ENCODE measurements around the gene NTM. TPM values are rescaled to one million over a fixed set of nuclear protein-coding genes. Genes with fewer than 3 reads are reported as not detected.
"Not testable (repeated sequence)": the region's sequence is repeated elsewhere in the genome, so short reads cannot be mapped to it uniquely, and the experiment has no call there.

NTM gene
- total RNA-seq, 1 donor from 2014 or later: 9.9 TPM

DNA sequence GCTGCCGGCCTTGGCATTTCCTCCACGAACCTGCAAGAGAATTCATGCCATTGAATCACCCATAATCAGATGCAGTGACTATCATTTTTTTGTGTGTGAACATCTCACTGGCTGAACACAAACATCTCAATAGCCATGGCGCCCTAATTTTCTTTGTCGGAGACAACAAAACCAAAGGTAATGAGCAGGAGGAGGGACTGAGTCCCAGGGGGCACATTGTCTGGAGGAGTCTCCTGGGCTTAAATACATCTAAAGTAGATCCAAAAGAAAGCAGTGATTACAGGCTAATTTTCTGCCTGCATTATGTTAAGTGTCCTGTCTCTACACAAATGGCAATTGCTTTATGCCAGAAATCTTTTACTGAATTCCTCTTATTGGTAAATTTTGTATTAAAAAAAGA, 113.5 kb downstream of the NTM start:
- Histone ChIP-seq H3K4me1 (ENCODE audit: control insufficient read depth in 3 of 3, insufficient read depth in 3 of 3, low read length in 3 of 3) (peaks cover 5% of the 10 kb centered on the region in 3 donors), H3K9me3 (ENCODE audit: control insufficient read depth in 3 of 3, low read length in 3 of 3) (no peaks in the 10 kb centered on the region), H3K36me3 (ENCODE audit: control insufficient read depth in 3 of 3, insufficient read depth in 3 of 3, low read length in 3 of 3) (no peaks in the 10 kb centered on the region), H3K27ac (ENCODE audit: low read depth, low read length) (no peak overlapping the region), H3K9ac (ENCODE audit: low read depth in 1 of 3, low read length in 3 of 3) (no peak overlapping the region), H3K4me3 (ENCODE audit: low read length in 3 of 3) (no peak overlapping the region), H3K27me3 (ENCODE audit: control insufficient read depth in 3 of 3, insufficient read depth in 3 of 3, low read length in 3 of 3) (no peaks in the 10 kb centered on the region)

DNA sequence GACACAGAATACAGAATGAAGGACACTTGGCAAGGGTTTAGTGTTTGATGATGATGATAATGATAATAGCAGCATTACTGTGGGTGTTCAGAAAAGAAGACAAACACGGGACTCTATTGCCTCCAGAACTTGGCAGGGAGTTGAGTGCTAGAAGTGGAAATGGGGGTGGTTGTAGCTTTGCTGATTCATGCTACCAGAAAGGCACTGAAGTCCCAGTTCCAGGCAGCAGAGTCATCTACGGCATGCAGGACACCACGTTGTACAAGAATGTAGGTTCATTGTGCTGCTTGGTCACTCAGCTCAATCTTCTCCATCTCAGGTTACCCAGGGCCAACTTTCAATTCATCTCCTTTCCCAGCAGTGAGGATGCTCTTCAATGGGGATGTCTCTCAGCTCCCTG, 115.7 kb downstream of the NTM start:
- no peak overlapping the region for H3K4me3 ChIP-seq (ENCODE audit: low read length in 3 of 3)
- no peaks in the 10 kb centered on the region for H3K9me3 ChIP-seq (ENCODE audit: control insufficient read depth in 3 of 3, low read length in 3 of 3)
- H3K36me3 ChIP-seq (ENCODE audit: control insufficient read depth in 3 of 3, insufficient read depth in 3 of 3, low read length in 3 of 3): no peaks in the 10 kb centered on the region
- no peak overlapping the region for H3K9ac ChIP-seq (ENCODE audit: low read depth in 1 of 3, low read length in 3 of 3)
- H3K27me3 ChIP-seq (ENCODE audit: control insufficient read depth in 3 of 3, insufficient read depth in 3 of 3, low read length in 3 of 3): no peaks in the 10 kb centered on the region
- H3K27ac ChIP-seq (ENCODE audit: low read depth, low read length): no peak overlapping the region
- H3K4me1 ChIP-seq (ENCODE audit: control insufficient read depth in 3 of 3, insufficient read depth in 3 of 3, low read length in 3 of 3): peaks cover 5% of the 10 kb centered on the region in 3 donors

DNA sequence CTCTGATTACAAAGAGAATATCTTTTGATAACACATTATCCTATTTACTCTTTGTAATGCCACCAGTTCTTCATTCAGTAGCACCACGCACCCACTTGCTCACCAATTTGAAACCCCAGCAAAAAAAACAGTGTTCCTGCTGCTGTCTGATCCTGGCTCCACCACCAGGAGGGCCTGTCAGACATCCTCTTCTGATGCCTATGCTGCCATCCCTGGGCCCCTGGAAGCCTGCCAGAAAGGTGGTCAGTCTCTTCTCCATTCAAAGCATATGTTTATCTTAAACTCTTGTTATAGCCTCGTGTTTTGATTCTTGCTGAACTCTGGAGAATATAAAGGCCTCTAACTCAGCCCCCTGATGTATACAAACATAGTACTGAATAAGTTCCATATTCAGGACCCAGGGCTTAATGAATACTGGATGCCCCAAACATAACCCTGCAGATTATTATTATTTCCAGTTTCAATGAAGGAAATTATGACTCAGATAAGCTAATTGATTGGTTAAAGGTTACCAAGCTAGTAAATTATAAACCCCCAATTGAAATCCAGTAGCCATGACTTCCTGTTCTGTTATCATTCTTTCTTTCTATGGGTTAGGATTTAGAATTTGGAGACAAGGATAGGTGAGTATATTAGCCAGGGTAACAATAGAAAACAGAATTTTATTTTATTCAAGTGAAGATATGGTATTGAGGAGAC, 116.7 kb downstream of the NTM start:
- no peaks in the 10 kb centered on the region for H3K36me3 ChIP-seq (ENCODE audit: control insufficient read depth in 3 of 3, insufficient read depth in 3 of 3, low read length in 3 of 3)
- no peaks in the 10 kb centered on the region for H3K27me3 ChIP-seq (ENCODE audit: control insufficient read depth in 3 of 3, insufficient read depth in 3 of 3, low read length in 3 of 3)
- no peak overlapping the region for H3K4me3 ChIP-seq (ENCODE audit: low read length in 3 of 3)
- H3K4me1 ChIP-seq (ENCODE audit: control insufficient read depth in 3 of 3, insufficient read depth in 3 of 3, low read length in 3 of 3): peaks cover 5% of the 10 kb centered on the region in 3 donors
- no peaks in the 10 kb centered on the region for H3K9me3 ChIP-seq (ENCODE audit: control insufficient read depth in 3 of 3, low read length in 3 of 3)
- no peak overlapping the region for H3K27ac ChIP-seq (ENCODE audit: low read depth, low read length)
- no peak overlapping the region for H3K9ac ChIP-seq (ENCODE audit: low read depth in 1 of 3, low read length in 3 of 3)

DNA sequence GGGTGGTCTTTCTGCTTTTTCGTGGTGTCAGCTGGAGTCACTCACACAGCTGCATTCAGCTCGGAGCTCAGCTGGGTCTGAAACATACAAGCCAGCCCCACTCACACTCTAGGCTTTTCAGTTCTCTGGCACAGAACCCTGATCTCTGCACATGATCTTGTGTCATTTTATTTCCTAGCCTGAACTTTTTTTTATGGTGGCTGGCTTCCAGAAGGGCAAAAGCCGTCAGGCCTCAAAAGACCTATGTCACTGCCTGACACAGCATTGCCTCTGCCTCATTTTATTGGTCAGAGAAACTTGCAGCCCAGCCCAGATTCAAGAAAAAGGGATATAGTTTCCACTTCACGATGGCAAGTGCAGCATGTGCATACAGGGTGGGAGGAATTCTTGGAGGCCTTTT, 117.8 kb downstream of the NTM start:
- no peak overlapping the region for H3K9ac ChIP-seq (ENCODE audit: low read depth in 1 of 3, low read length in 3 of 3)
- no peak overlapping the region for H3K4me3 ChIP-seq (ENCODE audit: low read length in 3 of 3)
- peaks cover 5% of the 10 kb centered on the region in 3 donors for H3K4me1 ChIP-seq (ENCODE audit: control insufficient read depth in 3 of 3, insufficient read depth in 3 of 3, low read length in 3 of 3)
- H3K27ac ChIP-seq (ENCODE audit: low read depth, low read length): no peak overlapping the region
- no peaks in the 10 kb centered on the region for H3K27me3 ChIP-seq (ENCODE audit: control insufficient read depth in 3 of 3, insufficient read depth in 3 of 3, low read length in 3 of 3)
- H3K9me3 ChIP-seq (ENCODE audit: control insufficient read depth in 3 of 3, low read length in 3 of 3): no peaks in the 10 kb centered on the region
- H3K36me3 ChIP-seq (ENCODE audit: control insufficient read depth in 3 of 3, insufficient read depth in 3 of 3, low read length in 3 of 3): no peaks in the 10 kb centered on the region

DNA sequence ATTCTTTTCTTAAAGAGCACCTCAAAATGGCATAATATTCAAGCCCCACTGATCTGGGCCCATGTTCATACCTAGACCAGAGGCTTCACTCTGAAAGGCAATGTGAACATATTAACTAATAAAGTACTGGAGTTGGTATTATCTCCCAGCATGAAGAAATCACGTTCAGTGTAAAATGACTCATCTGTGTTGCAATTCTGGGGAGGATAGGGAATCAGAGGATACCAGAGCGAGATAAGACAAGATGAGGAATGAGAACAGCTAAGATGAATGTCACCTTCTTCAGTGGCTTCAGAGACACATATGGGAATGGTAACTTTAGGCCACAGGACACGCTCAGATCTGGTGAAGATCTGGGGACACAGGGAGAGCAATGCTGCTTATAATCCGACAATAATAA, 121.1 kb downstream of the NTM start:
- no peak overlapping the region for H3K4me3 ChIP-seq (ENCODE audit: low read length in 3 of 3)
- no peak overlapping the region for H3K9ac ChIP-seq (ENCODE audit: low read depth in 1 of 3, low read length in 3 of 3)
- H3K4me1 ChIP-seq (ENCODE audit: control insufficient read depth in 3 of 3, insufficient read depth in 3 of 3, low read length in 3 of 3): peaks cover 10 to 13% (median 12%) of the 10 kb centered on the region in 3 donors
- H3K27ac ChIP-seq (ENCODE audit: low read depth, low read length): no peak overlapping the region
- H3K36me3 ChIP-seq (ENCODE audit: control insufficient read depth in 3 of 3, insufficient read depth in 3 of 3, low read length in 3 of 3): no peaks in the 10 kb centered on the region
- no peaks in the 10 kb centered on the region for H3K9me3 ChIP-seq (ENCODE audit: control insufficient read depth in 3 of 3, low read length in 3 of 3)
- no peaks in the 10 kb centered on the region for H3K27me3 ChIP-seq (ENCODE audit: control insufficient read depth in 3 of 3, insufficient read depth in 3 of 3, low read length in 3 of 3)

DNA sequence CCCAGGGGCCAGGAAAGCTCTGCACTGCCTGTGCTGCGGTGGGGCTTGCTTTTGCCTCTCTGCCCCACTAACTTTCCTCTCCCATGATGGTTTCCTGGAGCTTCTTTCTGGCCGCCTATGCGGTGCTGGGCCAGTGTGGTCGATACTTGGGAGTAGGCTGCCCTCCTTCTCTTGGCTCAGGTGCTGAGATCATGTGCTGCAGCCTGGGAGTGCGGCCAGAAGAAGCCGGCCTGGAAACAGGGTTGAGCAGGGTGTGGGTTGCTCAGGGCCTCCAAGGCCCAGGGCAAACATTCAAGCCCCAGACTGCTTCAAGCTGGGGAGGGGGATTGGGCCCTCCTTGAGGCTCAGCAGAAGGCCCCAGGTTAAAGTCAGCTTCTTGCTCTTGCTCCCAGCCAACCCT, 125.0 kb downstream of the NTM start:
- Histone ChIP-seq H3K4me1 (ENCODE audit: control insufficient read depth in 3 of 3, insufficient read depth in 3 of 3, low read length in 3 of 3) (peaks cover 5 to 8% (median 8%) of the 10 kb centered on the region in 3 donors), H3K4me3 (ENCODE audit: low read length in 3 of 3) (no peak overlapping the region), H3K9me3 (ENCODE audit: control insufficient read depth in 3 of 3, low read length in 3 of 3) (no peaks in the 10 kb centered on the region), H3K36me3 (ENCODE audit: control insufficient read depth in 3 of 3, insufficient read depth in 3 of 3, low read length in 3 of 3) (no peaks in the 10 kb centered on the region), H3K27ac (ENCODE audit: low read depth, low read length) (no peak overlapping the region), H3K9ac (ENCODE audit: low read depth in 1 of 3, low read length in 3 of 3) (peak overlapping the region in 1 of 3 donors; percentile 45), H3K27me3 (ENCODE audit: control insufficient read depth in 3 of 3, insufficient read depth in 3 of 3, low read length in 3 of 3) (peaks cover 0 to 4% (median 0%) of the 10 kb centered on the region in 3 donors)

DNA sequence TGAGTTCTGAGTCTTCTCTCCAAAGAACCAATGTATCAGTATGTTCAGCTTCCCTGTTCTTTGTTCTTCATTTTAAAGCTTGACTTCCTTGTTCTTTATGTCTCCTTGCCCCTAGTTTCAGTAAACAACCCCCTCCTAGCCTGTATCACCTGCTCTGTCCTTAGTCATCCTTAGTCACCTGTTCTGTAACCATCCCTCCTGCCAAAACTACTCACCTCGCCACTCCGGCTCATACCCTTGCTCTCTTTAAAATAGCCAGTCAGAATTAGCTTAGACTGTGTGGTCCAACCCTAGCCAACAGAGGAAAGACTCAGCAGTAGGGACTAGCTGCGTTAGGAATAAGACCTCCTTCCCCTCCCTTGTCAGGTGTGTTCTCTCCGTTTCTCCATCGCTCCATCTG, 127.3 kb downstream of the NTM start:
- not testable (repeated sequence) for H3K4me3 ChIP-seq (ENCODE audit: low read length in 3 of 3); H3K27me3 ChIP-seq (ENCODE audit: control insufficient read depth in 3 of 3, insufficient read depth in 3 of 3, low read length in 3 of 3); H3K9ac ChIP-seq (ENCODE audit: low read depth in 1 of 3, low read length in 3 of 3); H3K4me1 ChIP-seq (ENCODE audit: control insufficient read depth in 3 of 3, insufficient read depth in 3 of 3, low read length in 3 of 3); H3K27ac ChIP-seq (ENCODE audit: low read depth, low read length); H3K9me3 ChIP-seq (ENCODE audit: control insufficient read depth in 3 of 3, low read length in 3 of 3); H3K36me3 ChIP-seq (ENCODE audit: control insufficient read depth in 3 of 3, insufficient read depth in 3 of 3, low read length in 3 of 3)

DNA sequence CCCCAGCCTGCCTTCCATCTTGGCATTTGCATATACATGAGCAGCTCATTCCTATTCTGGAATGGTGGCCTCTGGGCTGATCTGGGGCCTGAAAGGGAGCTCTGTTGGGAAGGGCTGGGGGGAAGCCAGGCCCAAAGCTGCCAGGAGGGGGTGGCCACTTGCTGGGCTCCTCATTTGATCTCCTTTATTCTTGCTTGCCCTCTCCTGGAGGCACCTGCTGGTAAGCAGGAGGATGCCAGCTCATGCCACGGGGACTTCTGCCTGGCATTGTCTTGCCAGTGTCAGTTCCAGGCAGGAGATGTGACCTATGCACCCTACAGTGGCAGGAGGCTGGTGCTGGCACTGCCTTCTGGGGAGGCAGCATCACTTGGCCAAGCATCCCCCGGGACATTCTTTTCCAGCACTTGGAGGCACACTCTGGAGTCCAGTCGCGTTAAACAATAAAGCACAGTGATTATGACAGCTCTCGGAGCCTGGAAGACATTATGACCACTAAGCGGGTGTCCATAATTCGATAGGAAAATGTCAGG, 128.3 kb downstream of the NTM start:
- peaks cover 5 to 8% (median 8%) of the 10 kb centered on the region in 3 donors for H3K4me1 ChIP-seq (ENCODE audit: control insufficient read depth in 3 of 3, insufficient read depth in 3 of 3, low read length in 3 of 3)

DNA sequence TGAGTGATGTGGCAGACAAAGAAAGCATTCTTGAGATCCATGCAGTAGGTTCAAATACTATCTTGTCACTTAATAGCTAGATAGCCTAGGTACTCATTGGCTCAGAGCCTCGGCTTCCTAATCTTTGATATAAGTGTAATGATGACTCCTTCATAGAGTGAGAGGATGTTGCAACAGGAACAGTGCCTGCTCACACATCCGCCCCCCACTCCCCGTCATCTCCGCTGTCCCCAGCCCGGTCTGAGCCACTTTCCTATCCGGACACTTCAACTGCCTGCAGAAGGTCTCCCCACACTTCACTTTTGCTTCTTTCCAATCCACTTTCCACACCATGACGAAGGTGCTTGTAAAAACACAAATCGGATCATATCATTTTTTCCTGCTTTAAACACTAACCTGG, 128.8 kb downstream of the NTM start:
- Histone ChIP-seq H3K27ac (ENCODE audit: low read depth, low read length) (no peak overlapping the region), H3K9ac (ENCODE audit: low read depth in 1 of 3, low read length in 3 of 3) (no peak overlapping the region), H3K9me3 (ENCODE audit: control insufficient read depth in 3 of 3, low read length in 3 of 3) (no peaks in the 10 kb centered on the region)

More for the DNA sequence above, 128.3 kb downstream of the NTM start:
- no peak overlapping the region for H3K4me3 ChIP-seq (ENCODE audit: low read length in 3 of 3)
- peaks cover 0 to 6% (median 0%) of the 10 kb centered on the region in 3 donors for H3K27me3 ChIP-seq (ENCODE audit: control insufficient read depth in 3 of 3, insufficient read depth in 3 of 3, low read length in 3 of 3)
- H3K9ac ChIP-seq (ENCODE audit: low read depth in 1 of 3, low read length in 3 of 3): no peak overlapping the region
- H3K9me3 ChIP-seq (ENCODE audit: control insufficient read depth in 3 of 3, low read length in 3 of 3): no peaks in the 10 kb centered on the region
- H3K27ac ChIP-seq (ENCODE audit: low read depth, low read length): no peak overlapping the region
- H3K36me3 ChIP-seq (ENCODE audit: control insufficient read depth in 3 of 3, insufficient read depth in 3 of 3, low read length in 3 of 3): no peaks in the 10 kb centered on the region

DNA sequence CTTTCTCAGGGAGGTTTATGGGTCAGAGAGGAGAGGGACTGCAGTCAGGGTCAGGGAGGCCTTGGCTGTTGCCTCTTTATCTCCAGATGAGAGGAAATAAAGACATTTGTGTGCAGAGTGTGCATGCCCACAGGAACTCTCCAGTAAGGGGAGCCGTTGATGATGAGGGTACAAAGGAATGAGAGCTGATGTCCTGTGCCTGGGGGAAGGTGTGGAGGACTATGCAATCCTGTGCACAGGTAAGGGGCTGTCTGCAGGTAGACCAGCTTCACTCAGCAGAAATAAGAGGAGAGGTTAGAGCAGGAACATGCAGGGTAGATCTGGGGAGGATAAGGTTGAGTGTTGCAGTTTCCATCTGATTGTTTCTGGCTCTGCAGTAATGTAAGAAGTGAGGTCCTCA, 132.6 kb downstream of the NTM start:
- Histone ChIP-seq H3K9me3 (ENCODE audit: control insufficient read depth in 3 of 3, low read length in 3 of 3) (no peaks in the 10 kb centered on the region), H3K36me3 (ENCODE audit: control insufficient read depth in 3 of 3, insufficient read depth in 3 of 3, low read length in 3 of 3) (no peaks in the 10 kb centered on the region), H3K4me3 (ENCODE audit: low read length in 3 of 3) (no peak overlapping the region), H3K9ac (ENCODE audit: low read depth in 1 of 3, low read length in 3 of 3) (no peak overlapping the region), H3K27ac (ENCODE audit: low read depth, low read length) (no peak overlapping the region), H3K4me1 (ENCODE audit: control insufficient read depth in 3 of 3, insufficient read depth in 3 of 3, low read length in 3 of 3) (peaks cover 7 to 9% (median 8%) of the 10 kb centered on the region in 3 donors), H3K27me3 (ENCODE audit: control insufficient read depth in 3 of 3, insufficient read depth in 3 of 3, low read length in 3 of 3) (peaks cover 0 to 6% (median 2%) of the 10 kb centered on the region in 3 donors)

More for the DNA sequence above, 128.8 kb downstream of the NTM start:
- Histone ChIP-seq H3K27me3 (ENCODE audit: control insufficient read depth in 3 of 3, insufficient read depth in 3 of 3, low read length in 3 of 3) (peaks cover 0 to 6% (median 0%) of the 10 kb centered on the region in 3 donors), H3K4me3 (ENCODE audit: low read length in 3 of 3) (no peak overlapping the region), H3K4me1 (ENCODE audit: control insufficient read depth in 3 of 3, insufficient read depth in 3 of 3, low read length in 3 of 3) (peaks cover 7 to 8% (median 8%) of the 10 kb centered on the region in 3 donors), H3K36me3 (ENCODE audit: control insufficient read depth in 3 of 3, insufficient read depth in 3 of 3, low read length in 3 of 3) (no peaks in the 10 kb centered on the region)
